Uterus (tissue), 4 donors: ENCODE results near the gene SMARCAL1. TPM values are rescaled to one million over a fixed set of nuclear protein-coding genes. Genes with fewer than 3 reads are reported as not detected.

Source experiments
- DNase-seq, 2 donors: peaks; one replicate each; pipeline ENCODE4 v3.0.0-alpha.2; 2019 to 2020
- H3K27ac ChIP-seq, 2 donors: fragments of 200-600 bp; sonication (generic); 1 replicate in 1 of 2; 2 replicates in 1 of 2; pipeline ENCODE4 v1.5.1; 2016 to 2018
- H3K27me3 ChIP-seq, 2 donors: fragments of 200-600 bp; sonication (generic); one replicate each; pipeline ENCODE4 v1.5.1; 2018 to 2019; ENCODE audit warnings: control low read depth in 1 of 2
- H3K36me3 ChIP-seq, 2 donors: fragments of 200-600 bp; sonication (generic); one replicate each; pipeline ENCODE4 v1.5.1; 2019; ENCODE audit warnings: control low read depth in 1 of 2
- H3K4me1 ChIP-seq, 2 donors: fragments of 200-600 bp; sonication (generic); one replicate each; pipeline ENCODE4 v1.5.1; 2018 to 2019; ENCODE audit warnings: control low read depth in 1 of 2
- H3K4me3 ChIP-seq, 2 donors: fragments of 200-600 bp; sonication (generic); 1 replicate in 1 of 2; 2 replicates in 1 of 2; pipeline ENCODE4 v1.5.1; 2018 to 2019; ENCODE audit warnings: mild to moderate bottlenecking in 1 of 2
- H3K9me3 ChIP-seq, 2 donors: fragments of 200-600 bp; sonication (generic); one replicate each; pipeline ENCODE4 v1.5.1; 2019; ENCODE audit warnings: control low read depth in 1 of 2
- CTCF ChIP-seq, 4 experiments: fragments of 200-600 bp in 2 of 4; fragments of 450-650 bp in 2 of 4; sonication (generic) in 2 of 4; IDR thresholded peaks; one replicate each; pipeline ENCODE4 v1.5.1; 2016 to 2019; ENCODE audit warnings: antibody characterized with exemption in 4 of 4, mild to moderate bottlenecking in 2 of 4, moderate library complexity in 1 of 4
- POLR2A ChIP-seq, 2 donors: fragments of 450-650 bp; IDR thresholded peaks; one replicate each; pipeline ENCODE4 v1.6.1; 2016; ENCODE audit warnings: antibody characterized with exemption in 2 of 2, mild to moderate bottlenecking in 1 of 2, moderate library complexity in 1 of 2
- intact Hi-C: fragments of 100-400 bp; cut with DNase I; formaldehyde crosslinking; loops from one replicate; pipeline ENCODE4 v1.15.1; 2023; ENCODE audit warnings: low total_unique reads
- total RNA-seq, 4 donors: library from RNA; depleted of rRNA in 3 of 4; stranded (reverse); fragments of >200 nt in 3 of 4; gene quantifications; one replicate each; pipeline versions ENCODE4 v1.1.0 to v1.2.4, GENCODE V29; 2014 to 2023
- donor health status: DM: yes; HTN: yes; CAD: no.

The SMARCAL1 gene
- total RNA-seq, 4 donors from 2014 or later = 8.5 to 25.1 (median 15.5) TPM

- no peaks in the 10 kb centered on the region for H3K36me3 ChIP-seq
- H3K27ac ChIP-seq = no peak overlapping the region
- intact Hi-C loops = no loop called here
- no peaks in the 10 kb centered on the region for H3K27me3 ChIP-seq
- TF ChIP-seq CTCF (IDR thresholded peaks at IDR 0.05) = no peak
- TF ChIP-seq POLR2A (IDR thresholded peaks at IDR 0.05) = no peak
- no peak overlapping the region for H3K4me3 ChIP-seq
- H3K9me3 ChIP-seq = no peaks in the 10 kb centered on the region
- peaks cover 0 to 17% of the 10 kb centered on the region in 2 donors for H3K4me1 ChIP-seq
- no peak for DNase-seq
Observed at GRCh38 chr2:216500572-216500971, 88.3 kb downstream of the SMARCAL1 start.

- Histone ChIP-seq H3K36me3 (no peaks in the 10 kb centered on the region), H3K4me1 (peaks cover 0 to 17% of the 10 kb centered on the region in 2 donors), H3K9me3 (no peaks in the 10 kb centered on the region), H3K27ac (no peak overlapping the region), H3K4me3 (no peak overlapping the region), H3K27me3 (no peaks in the 10 kb centered on the region)
- intact Hi-C loops = no loop called here
- TF ChIP-seq CTCF (IDR thresholded peaks at IDR 0.05) (no peak), POLR2A (IDR thresholded peaks at IDR 0.05) (no peak)
- no peak for DNase-seq
Observed at GRCh38 chr2:216501854-216502253, 89.6 kb downstream of the SMARCAL1 start.

- intact Hi-C loops = no loop called here
- H3K4me3 ChIP-seq = no peak overlapping the region
- H3K27me3 ChIP-seq = no peaks in the 10 kb centered on the region
- H3K9me3 ChIP-seq = no peaks in the 10 kb centered on the region
- DNase-seq = no peak
- no peak for TF ChIP-seq CTCF (IDR thresholded peaks at IDR 0.05)
- no peak overlapping the region for H3K27ac ChIP-seq
- H3K36me3 ChIP-seq = no peaks in the 10 kb centered on the region
- H3K4me1 ChIP-seq = peaks cover 0 to 17% of the 10 kb centered on the region in 2 donors
Observed at GRCh38 chr2:216502381-216503158, 90.3 kb downstream of the SMARCAL1 start.

GRCh38 chr2:216503159-216503629 lies 90.9 kb downstream of the SMARCAL1 start:
- TF ChIP-seq CTCF (IDR thresholded peaks at IDR 0.05) (no peak), POLR2A (IDR thresholded peaks at IDR 0.05) (no peak)
- Histone ChIP-seq H3K27me3 (no peaks in the 10 kb centered on the region), H3K9me3 (no peaks in the 10 kb centered on the region), H3K4me3 (no peak overlapping the region), H3K27ac (no peak overlapping the region), H3K4me1 (peaks cover 0 to 17% of the 10 kb centered on the region in 2 donors), H3K36me3 (no peaks in the 10 kb centered on the region)
- no peak for DNase-seq
- intact Hi-C loops = no loop called here

- no peaks in the 10 kb centered on the region for H3K27me3 ChIP-seq
- H3K36me3 ChIP-seq = no peaks in the 10 kb centered on the region
- H3K4me1 ChIP-seq = peaks cover 0 to 17% of the 10 kb centered on the region in 2 donors
Observed at GRCh38 chr2:216503697-216504375, 91.6 kb downstream of the SMARCAL1 start.

More at GRCh38 chr2:216503697-216504375, 91.6 kb downstream of the SMARCAL1 start:
- DNase-seq = no peak
- Histone ChIP-seq H3K4me3 (no peak overlapping the region), H3K27ac (no peak overlapping the region), H3K9me3 (no peaks in the 10 kb centered on the region)
- TF ChIP-seq CTCF (IDR thresholded peaks at IDR 0.05) = no peak
- TF ChIP-seq POLR2A (IDR thresholded peaks at IDR 0.05) = no peak
- intact Hi-C loops = no loop called here
